Measurements from ENCODE around the gene HNF1A. TPM values are rescaled to one million over a fixed set of nuclear protein-coding genes. Genes with fewer than 3 reads are reported as not detected.

HNF1A gene
- total RNA-seq, 6 experiments from 2014 or later: not detected

DNA sequence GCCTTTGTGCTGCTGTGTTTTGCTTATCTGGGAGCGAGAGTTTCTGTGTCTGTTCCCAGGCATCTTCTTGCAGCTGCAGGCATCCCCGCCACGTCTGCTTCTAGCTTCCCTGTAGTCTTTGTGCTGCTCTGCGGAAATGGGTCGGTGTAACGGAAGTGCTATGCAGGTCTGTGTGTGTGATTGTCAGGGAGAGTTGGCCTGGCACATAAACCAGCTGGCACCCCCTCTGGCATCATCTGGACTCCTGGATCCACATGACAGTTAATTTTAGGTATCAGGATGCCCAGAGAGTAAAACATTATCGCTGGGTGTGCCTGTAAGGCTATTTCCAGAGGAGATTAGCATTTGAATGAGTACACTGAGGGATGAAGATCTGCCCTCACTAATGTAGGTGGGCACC lies 70.1 kb downstream of the HNF1A start:
- TF ChIP-seq, protein P1, sequence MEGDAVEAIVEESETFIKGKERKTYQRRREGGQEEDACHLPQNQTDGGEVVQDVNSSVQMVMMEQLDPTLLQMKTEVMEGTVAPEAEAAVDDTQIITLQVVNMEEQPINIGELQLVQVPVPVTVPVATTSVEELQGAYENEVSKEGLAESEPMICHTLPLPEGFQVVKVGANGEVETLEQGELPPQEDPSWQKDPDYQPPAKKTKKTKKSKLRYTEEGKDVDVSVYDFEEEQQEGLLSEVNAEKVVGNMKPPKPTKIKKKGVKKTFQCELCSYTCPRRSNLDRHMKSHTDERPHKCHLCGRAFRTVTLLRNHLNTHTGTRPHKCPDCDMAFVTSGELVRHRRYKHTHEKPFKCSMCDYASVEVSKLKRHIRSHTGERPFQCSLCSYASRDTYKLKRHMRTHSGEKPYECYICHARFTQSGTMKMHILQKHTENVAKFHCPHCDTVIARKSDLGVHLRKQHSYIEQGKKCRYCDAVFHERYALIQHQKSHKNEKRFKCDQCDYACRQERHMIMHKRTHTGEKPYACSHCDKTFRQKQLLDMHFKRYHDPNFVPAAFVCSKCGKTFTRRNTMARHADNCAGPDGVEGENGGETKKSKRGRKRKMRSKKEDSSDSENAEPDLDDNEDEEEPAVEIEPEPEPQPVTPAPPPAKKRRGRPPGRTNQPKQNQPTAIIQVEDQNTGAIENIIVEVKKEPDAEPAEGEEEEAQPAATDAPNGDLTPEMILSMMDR (IDR thresholded peaks at IDR 0.05): no peak
- Mint-ChIP-seq H3K27ac (no peak overlapping the region), H3K36me3 (ENCODE audit: low read depth) (no peaks in the 10 kb centered on the region), H3K4me3 (no peak overlapping the region), H3K4me1 (ENCODE audit: low read depth) (no peaks in the 10 kb centered on the region; the same call in 1 of the 2 replicates), H3K27me3 (ENCODE audit: insufficient read depth) (peaks cover 41% of the 10 kb centered on the region), H3K9me3 (no peaks in the 10 kb centered on the region)
- DNase-seq: no peak

DNA sequence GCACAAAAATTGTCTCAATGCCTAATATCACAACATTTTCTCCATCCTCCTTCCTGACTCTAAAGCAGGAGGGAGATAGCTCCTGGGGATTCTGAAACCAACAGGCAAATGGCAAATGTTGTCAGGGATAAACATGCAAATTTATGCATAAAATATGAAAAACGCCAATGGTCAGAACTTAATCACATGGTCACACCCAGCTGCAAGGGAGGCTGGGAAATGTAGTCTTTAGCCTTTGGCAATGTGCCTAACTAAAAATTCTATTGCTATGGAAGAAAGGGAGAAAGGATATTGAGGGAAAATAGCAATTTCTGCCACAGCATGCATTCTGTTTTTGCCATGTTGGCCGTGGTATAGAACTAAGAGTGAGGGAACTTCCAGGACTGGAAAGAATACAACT lies 72.4 kb downstream of the HNF1A start:
- no peaks in the 10 kb centered on the region for H3K36me3 Mint-ChIP-seq (ENCODE audit: low read depth)
- H3K27ac Mint-ChIP-seq: no peak overlapping the region
- H3K4me1 Mint-ChIP-seq (ENCODE audit: low read depth): no peaks in the 10 kb centered on the region
- H3K4me3 Mint-ChIP-seq: no peak overlapping the region
- DNase-seq: peak; percentile 19
- peaks cover 32% of the 10 kb centered on the region for H3K27me3 Mint-ChIP-seq (ENCODE audit: insufficient read depth)
- TF ChIP-seq, protein P1 (IDR thresholded peaks at IDR 0.05): no peak
- H3K9me3 Mint-ChIP-seq: no peaks in the 10 kb centered on the region

Other genes starting within 250 kb of the HNF1A start
- 10 to 100 TPM; 35.3 to 59.1 (median 47.1) TPM for gene SPPL3, start 74.2 kb upstream of the HNF1A start, total RNA-seq (2021; fragmentation: NEBNext Ultra II Directional; extraction: Animal tissue kit (Norgen Biotek cat#: 25700))
- gene C12orf43, start 37.9 kb downstream of the HNF1A start, total RNA-seq (2021; fragmentation: NEBNext Ultra II Directional; extraction: Animal tissue kit (Norgen Biotek cat#: 25700)): 10 to 100 TPM; 16.6 to 20.3 (median 19.3) TPM
- not detected for gene OASL, start 60.7 kb downstream of the HNF1A start, total RNA-seq (2021; fragmentation: NEBNext Ultra II Directional; extraction: Animal tissue kit (Norgen Biotek cat#: 25700))
- gene P2RX7, start 154.3 kb downstream of the HNF1A start, total RNA-seq (2021; fragmentation: NEBNext Ultra II Directional; extraction: Animal tissue kit (Norgen Biotek cat#: 25700)): under 1 TPM; 0.17 to 0.32 (median 0.24) TPM
- 10 to 100 TPM in 2 of 6 experiments, 1 to 10 TPM in 4; 7.7 to 13.0 (median 9.6) TPM for gene P2RX4, start 231.6 kb downstream of the HNF1A start, total RNA-seq (2021; fragmentation: NEBNext Ultra II Directional; extraction: Animal tissue kit (Norgen Biotek cat#: 25700))

All from HFFc6 (cell line).